A673 (cell line): Measurements from ENCODE around the gene KLRK1.

Experiments
- EZH2 ChIP-seq: fragments of 200-600 bp; sonication (generic); IDR thresholded peaks from 2 replicates; pipeline ENCODE4 v1.6.1; 2017; ENCODE audit warnings: borderline replicate concordance, low read depth, mild to moderate bottlenecking, mixed read lengths, antibody characterized with exemption, low read length; ENCODE audit not compliant: poor library complexity, severe bottlenecking
- TF ChIP-seq, protein P1 (sequence below): fragments of 300-800, 200-600 bp; sonication (generic); conservative IDR thresholded peaks from 2 replicates; pipeline ENCODE4 v1.5.1; 2017; ENCODE audit warnings: low read depth, mild to moderate bottlenecking, antibody characterized with exemption, low read length, moderate library complexity, mixed read lengths

DNA sequence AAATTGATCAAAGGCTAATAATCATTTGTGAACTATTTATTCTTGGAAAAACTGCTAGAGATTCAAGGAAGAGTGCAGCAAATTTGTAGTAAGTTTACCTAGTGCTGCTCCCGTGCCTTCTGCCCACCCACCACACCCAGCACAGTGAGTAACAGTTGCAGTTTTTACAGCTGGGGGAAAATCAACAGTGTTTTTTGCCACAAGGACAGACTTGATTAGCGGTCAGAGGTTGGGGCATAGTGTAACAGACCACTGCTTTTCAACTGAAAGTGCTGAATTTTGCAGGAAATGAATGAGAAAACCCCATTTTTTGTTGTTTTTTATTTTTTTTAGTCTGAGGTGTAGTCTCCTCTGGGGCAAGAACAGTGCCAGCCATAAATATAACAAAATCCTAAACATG, 7.5 kb upstream of the KLRK1 start:
- TF ChIP-seq, protein P1, sequence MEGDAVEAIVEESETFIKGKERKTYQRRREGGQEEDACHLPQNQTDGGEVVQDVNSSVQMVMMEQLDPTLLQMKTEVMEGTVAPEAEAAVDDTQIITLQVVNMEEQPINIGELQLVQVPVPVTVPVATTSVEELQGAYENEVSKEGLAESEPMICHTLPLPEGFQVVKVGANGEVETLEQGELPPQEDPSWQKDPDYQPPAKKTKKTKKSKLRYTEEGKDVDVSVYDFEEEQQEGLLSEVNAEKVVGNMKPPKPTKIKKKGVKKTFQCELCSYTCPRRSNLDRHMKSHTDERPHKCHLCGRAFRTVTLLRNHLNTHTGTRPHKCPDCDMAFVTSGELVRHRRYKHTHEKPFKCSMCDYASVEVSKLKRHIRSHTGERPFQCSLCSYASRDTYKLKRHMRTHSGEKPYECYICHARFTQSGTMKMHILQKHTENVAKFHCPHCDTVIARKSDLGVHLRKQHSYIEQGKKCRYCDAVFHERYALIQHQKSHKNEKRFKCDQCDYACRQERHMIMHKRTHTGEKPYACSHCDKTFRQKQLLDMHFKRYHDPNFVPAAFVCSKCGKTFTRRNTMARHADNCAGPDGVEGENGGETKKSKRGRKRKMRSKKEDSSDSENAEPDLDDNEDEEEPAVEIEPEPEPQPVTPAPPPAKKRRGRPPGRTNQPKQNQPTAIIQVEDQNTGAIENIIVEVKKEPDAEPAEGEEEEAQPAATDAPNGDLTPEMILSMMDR = no peak
- no peak for TF ChIP-seq EZH2
